K562 treated with DMSO at 1 percent for 48 hours (cell line): Measurements from ENCODE around the gene EIF2B5. TPM values are rescaled to one million over a fixed set of nuclear protein-coding genes. Genes with fewer than 3 reads are reported as not detected.

ENCODE experiments used
- total RNA-seq: library from RNA; unstranded; fragments of 300-600 nt; gene quantifications from 2 replicates; pipeline ENCODE4 v1.2.3, GENCODE V29; 2022; ENCODE audit warnings: low replicate concordance; ENCODE audit errors: extremely low read depth

Gene EIF2B5
- not detected in 2 replicates for total RNA-seq

DNA sequence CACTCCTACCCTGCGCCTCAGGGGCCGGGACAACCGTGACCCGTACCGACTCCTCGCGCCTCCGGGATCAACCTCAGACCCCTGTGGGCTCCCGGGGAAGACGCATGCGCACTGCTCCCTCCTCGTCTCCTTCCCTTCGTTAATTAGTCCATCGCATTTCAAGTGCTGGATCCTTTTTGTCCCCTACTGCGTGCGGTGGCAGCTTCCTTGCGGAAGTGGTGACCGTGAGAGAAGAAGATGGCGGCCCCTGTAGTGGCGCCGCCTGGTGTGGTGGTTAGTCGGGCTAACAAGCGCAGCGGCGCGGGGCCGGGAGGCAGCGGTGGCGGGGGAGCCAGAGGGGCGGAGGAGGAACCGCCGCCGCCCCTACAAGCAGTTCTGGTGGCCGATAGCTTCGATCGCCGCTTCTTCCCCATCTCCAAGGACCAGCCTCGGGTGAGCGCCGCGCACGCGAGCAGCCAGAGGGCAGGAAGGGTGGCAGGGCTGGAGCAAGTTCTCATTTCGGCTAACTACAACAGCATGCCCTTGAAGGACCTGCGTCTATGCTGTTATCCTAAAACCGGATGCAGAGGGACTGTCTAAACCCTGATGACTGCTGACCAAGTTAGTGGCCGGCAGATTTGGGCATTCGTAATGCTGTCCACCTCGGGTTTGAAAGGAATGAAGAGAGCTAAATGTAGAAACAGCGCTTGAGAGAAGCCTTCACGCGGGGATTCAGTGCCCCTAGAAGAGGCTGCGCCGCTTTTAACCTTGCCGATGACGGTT, at the start of gene EIF2B5:
Gene EIF2B5 (plus strand): TSS at position 210 of the 762 bp plus-strand sequence. CDS start 28 bp downstream, at position 238.

DNA sequence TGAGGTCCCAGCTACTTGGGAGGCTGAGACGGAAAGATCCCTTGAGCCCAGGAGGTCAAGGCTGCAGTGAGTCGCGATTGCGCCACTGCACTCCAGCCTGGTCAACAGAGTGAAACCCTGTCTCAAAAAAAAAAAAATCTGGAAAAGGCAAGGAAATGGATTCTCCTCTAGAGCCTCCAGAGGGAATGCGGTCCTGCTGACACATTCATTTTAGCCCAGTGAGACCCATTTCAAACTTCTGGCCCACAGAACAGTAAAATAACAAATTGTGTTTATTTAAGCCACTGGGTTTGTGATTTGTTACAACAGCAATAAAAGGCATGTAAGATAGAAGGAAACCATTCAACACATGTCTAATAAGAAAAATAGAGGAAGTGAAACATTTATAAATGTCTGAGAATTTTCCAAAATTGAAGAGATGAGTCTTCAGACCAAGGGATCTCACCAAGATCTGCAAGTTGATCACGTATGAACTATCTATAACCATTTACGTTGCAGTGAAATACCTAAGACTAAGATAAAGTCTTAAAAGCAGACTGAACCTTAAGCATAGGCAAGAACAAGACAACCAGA, 38.3 kb upstream of the EIF2B5 start, which contains the start of gene HTR3E:
Gene HTR3E (plus strand): TSS at position 254 of the 573 bp plus-strand sequence. CDS start 466 bp downstream, outside the sequence.

DNA sequence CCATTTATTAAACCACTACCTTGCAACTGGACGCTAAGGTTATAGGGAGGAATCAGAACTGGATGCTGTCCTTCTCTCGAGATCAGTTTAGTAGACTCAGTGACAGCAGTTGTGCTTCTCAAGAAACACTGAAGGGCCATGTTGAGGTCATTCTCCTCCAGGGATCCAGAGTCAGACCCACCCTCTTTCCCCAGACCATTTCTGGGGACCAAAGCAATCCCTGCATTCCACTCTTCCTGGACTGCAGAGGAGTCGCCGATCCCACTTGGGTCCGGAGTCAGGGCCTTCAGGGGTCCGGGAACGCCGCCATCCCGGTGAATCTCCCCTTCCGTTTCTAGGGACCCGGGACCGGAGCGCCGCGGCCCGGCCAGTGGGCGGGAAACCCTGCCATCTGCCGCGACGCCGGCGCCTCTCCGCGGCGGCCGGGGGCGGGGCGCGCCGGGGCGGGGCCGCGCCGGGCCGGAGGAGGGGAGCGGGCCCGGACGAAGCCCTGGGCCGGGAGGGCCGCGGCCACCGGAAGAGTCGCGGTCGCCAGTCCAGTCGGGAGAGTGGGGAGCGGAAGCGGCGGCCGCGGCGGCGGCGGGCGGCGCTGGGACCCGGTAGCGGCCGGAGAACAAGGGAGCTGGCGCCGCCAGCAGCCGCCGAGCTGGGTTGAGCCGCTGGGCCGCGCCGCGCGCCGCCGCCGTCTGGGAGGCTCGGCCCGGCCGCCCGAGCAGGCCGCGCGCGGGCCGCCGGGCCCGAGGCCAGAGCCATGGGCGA, 19.9 kb downstream of the EIF2B5 start, which contains the start of gene DVL3:
Gene DVL3 (plus strand): TSS at position 493 of the 759 bp plus-strand sequence. CDS start 259 bp downstream, at position 752.

DNA sequence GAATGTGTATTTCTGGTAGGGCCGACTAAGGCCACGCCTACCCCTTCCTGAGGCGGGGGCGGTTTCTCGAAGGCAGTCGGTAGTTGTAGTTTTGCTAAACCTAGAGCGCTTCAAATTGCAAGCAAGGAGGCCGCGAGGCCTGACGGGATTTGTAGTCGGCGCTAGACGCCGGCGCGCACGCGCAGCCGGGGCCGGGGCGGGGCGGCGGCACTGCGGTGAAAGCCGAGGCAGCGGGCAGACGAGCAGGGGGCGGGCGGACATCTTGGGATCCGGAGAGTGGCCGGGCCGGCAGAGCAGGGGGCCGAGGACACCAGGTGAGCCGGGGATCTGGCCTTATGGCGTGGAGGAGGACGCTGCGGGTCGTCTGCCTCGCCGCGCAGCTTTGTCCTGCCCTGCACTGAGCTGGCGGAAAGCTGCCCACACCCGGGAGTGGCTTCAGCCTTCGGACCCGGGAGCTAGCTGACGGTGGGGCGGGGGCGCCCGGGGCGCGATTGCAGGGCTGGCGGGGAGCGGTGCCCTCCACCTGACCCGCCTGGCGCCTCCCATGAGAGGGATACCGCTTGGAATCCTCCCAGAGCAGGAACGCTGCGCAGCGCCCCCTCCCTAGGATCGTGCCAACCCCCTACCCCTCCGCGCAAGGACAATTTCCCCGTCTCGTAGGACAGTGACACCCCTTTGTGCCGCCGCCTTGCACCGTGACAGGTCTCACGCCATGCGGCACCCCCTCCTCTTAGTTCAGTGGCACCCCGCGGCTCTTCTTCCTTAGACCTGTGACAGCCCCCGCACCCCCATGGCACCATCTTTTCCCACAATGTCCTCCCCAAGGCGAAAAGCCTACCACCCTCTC, 39.7 kb downstream of the EIF2B5 start, which contains the start of gene AP2M1:
Gene AP2M1 (plus strand): TSS at position 210 of the 847 bp plus-strand sequence. CDS start 2,139 bp downstream, outside the sequence.

DNA sequence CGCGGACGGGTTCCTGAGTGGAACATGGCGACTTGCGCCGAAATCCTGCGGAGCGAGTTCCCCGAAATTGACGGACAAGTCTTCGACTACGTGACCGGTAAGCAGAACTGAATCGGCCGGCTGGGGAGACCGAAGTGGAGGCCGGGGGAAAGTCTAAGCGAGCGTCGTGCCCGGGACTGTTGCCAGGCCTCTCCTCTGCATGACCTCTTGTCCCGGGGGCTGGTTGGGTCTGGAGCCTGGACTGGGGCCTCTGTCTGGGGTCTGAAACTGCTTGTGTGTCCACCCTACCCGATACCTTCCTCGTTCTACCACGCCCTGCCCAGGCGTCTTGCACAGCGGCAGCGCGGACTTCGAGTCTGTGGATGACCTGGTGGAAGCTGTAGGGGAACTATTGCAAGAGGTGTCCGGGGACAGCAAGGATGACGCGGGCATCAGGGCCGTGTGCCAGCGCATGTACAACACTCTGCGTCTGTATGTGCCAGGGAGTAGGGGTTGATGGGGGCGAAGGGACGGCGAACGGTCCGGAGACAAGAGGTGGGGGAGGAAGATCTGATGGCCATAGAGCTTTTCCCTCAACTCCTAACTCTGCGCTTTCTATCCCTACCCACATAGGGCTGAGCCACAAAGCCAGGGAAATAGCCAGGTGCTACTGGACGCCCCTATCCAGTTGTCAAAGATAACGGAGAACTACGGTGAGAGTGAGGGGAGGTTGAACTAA, 51.2 kb downstream of the EIF2B5 start, which contains the start of gene ABCF3:
Gene ABCF3 (plus strand): TSS at position 16 of the 718 bp plus-strand sequence. CDS start 9 bp downstream, at position 25.

Other genes with a start within 250 kb of the EIF2B5 start
- gene ABCC5, start 117.5 kb upstream of the EIF2B5 start, total RNA-seq: not detected in 2 replicates
- not detected in 2 replicates for gene HTR3D, start 103.6 kb upstream of the EIF2B5 start, total RNA-seq
- gene HTR3C, start 82.3 kb upstream of the EIF2B5 start, total RNA-seq: not detected in 2 replicates
- not detected in 2 replicates for gene HTR3E, start 38.3 kb upstream of the EIF2B5 start, total RNA-seq
- not detected in 2 replicates for gene DVL3, start 20.0 kb downstream of the EIF2B5 start, total RNA-seq
- gene AP2M1, start 39.5 kb downstream of the EIF2B5 start, total RNA-seq: 892 TPM in 1 of 2 replicates, not detected in the other
- gene ABCF3, start 50.8 kb downstream of the EIF2B5 start, total RNA-seq: not detected in 2 replicates
- gene VWA5B2, start 94.2 kb downstream of the EIF2B5 start, total RNA-seq: not detected in 2 replicates
- not detected in 2 replicates for gene ALG3, start 113.6 kb downstream of the EIF2B5 start, total RNA-seq
- not detected in 2 replicates for gene EEF1AKMT4, start 114.3 kb downstream of the EIF2B5 start, total RNA-seq
- not detected in 2 replicates for gene CAMK2N2, start 126.2 kb downstream of the EIF2B5 start, total RNA-seq
- not detected in 2 replicates for gene ECE2, start 140.7 kb downstream of the EIF2B5 start, total RNA-seq
- 440 TPM in 1 of 2 replicates, not detected in the other for gene PSMD2, start 163.9 kb downstream of the EIF2B5 start, total RNA-seq
- 513 TPM in 1 of 2 replicates, not detected in the other for gene EIF4G1, start 179.2 kb downstream of the EIF2B5 start, total RNA-seq
- gene FAM131A, start 202.2 kb downstream of the EIF2B5 start, total RNA-seq: not detected in 2 replicates
- gene CLCN2, start 226.2 kb downstream of the EIF2B5 start, total RNA-seq: not detected in 2 replicates
- gene POLR2H, start 226.4 kb downstream of the EIF2B5 start, total RNA-seq: not detected in 2 replicates
- gene THPO, start 242.8 kb downstream of the EIF2B5 start, total RNA-seq: not detected in 2 replicates
- not detected in 2 replicates for gene CHRD, start 244.7 kb downstream of the EIF2B5 start, total RNA-seq